SK-N-SH (cell line): ENCODE data around the gene PRR36.

Experiments used
- EP300 ChIP-seq, 2 experiments: IDR thresholded peaks; 2 replicates each; pipeline versions ENCODE4 v1.4.0 to v1.6.1; 2012; ENCODE audit warnings: borderline replicate concordance in 1 of 2, low read depth in 1 of 2, low read length in 1 of 2
- EZH2phosphoT487 ChIP-seq: fragments of 200-600 bp; sonication (generic); IDR thresholded peaks from 2 replicates; pipeline ENCODE4 v1.6.1; 2017; ENCODE audit warnings: low read depth, mixed run types, mild to moderate bottlenecking, antibody characterized with exemption, moderate library complexity, borderline replicate concordance
- GABPA ChIP-seq: IDR thresholded peaks from 2 replicates; pipeline ENCODE4 v1.4.0; 2012; ENCODE audit warnings: low read depth, mild to moderate bottlenecking
- MXI1 ChIP-seq: IDR thresholded peaks from 2 replicates; pipeline ENCODE4 v1.6.1; 2012; ENCODE audit warnings: mild to moderate bottlenecking, low read depth, low read length, improper control_type of control experiment
- POLR2AphosphoS5 ChIP-seq: IDR thresholded peaks from 2 replicates; pipeline ENCODE4 v1.6.1; 2012; ENCODE audit warnings: low read depth, low read length
- SIN3A ChIP-seq: IDR thresholded peaks from 2 replicates; pipeline ENCODE4 v1.6.1; 2012; ENCODE audit warnings: low read depth, mild to moderate bottlenecking, low read length, moderate library complexity, borderline replicate concordance
- SMC3 ChIP-seq: IDR thresholded peaks from 2 replicates; pipeline ENCODE4 v1.6.1; 2012; ENCODE audit warnings: low read depth, low read length, improper control_type of control experiment
- TAF1 ChIP-seq: IDR thresholded peaks from 2 replicates; pipeline ENCODE4 v1.6.1; 2012; ENCODE audit warnings: low read depth, mild to moderate bottlenecking, low read length, moderate library complexity, borderline replicate concordance
- YY1 ChIP-seq: IDR thresholded peaks from 2 replicates; pipeline ENCODE4 v1.4.0; 2012; ENCODE audit warnings: low read depth, mild to moderate bottlenecking
- TF ChIP-seq, protein P1 (sequence below): fragments of 200-600 bp; sonication (generic); IDR thresholded peaks from 2 replicates; pipeline ENCODE4 v1.6.1; 2017; ENCODE audit warnings: antibody characterized with exemption, mild to moderate bottlenecking, moderate library complexity
- TF ChIP-seq, protein P2 (sequence below): IDR thresholded peaks from 2 replicates; pipeline ENCODE4 v1.4.0; 2012; ENCODE audit warnings: low read depth
- TF ChIP-seq, protein P3 (sequence below): IDR thresholded peaks from 2 replicates; pipeline ENCODE4 v1.6.1; 2012; ENCODE audit warnings: mild to moderate bottlenecking, low read depth, low read length, moderate library complexity

DNA sequence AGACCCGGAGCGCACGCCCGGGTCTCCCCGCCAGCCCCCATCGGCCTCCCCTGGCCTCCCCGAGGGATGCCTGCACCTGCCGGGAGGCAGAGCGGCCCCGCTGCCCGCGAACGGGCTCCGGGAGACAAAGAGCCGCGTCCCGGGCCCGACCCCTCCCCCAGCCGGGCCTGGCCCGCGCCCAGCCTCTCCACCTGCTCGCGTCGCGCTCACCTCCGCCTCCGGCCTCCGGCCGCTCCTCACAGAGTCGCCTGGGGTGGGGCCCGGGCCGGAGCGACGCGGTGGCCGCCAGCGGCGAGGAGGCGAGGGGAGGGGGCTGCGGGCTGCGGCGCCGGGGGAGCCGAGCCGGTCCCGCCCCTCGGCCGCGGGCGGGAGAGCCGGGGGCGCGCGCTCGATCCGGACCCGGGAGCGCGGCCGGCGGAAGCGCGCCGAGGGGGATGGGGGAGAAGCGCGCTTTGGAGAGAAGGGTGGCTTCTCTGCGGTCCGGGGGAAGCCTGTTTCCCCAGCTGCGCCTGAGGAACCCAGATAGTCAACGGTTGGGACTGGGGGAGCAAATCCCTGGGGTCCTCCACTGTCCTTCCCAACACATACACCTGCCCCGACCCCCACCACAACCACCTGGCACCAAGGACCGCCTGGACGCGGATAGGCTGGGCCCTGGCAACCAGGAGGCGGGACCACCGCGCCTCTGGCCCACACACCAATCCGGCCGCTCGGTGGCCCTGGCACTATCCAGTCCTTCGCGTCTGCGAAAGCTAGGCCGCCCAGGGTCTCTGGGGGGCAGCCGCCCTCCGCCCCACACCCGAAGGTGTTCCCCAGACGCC, at the start of gene PRR36:
- TF ChIP-seq, protein P1, sequence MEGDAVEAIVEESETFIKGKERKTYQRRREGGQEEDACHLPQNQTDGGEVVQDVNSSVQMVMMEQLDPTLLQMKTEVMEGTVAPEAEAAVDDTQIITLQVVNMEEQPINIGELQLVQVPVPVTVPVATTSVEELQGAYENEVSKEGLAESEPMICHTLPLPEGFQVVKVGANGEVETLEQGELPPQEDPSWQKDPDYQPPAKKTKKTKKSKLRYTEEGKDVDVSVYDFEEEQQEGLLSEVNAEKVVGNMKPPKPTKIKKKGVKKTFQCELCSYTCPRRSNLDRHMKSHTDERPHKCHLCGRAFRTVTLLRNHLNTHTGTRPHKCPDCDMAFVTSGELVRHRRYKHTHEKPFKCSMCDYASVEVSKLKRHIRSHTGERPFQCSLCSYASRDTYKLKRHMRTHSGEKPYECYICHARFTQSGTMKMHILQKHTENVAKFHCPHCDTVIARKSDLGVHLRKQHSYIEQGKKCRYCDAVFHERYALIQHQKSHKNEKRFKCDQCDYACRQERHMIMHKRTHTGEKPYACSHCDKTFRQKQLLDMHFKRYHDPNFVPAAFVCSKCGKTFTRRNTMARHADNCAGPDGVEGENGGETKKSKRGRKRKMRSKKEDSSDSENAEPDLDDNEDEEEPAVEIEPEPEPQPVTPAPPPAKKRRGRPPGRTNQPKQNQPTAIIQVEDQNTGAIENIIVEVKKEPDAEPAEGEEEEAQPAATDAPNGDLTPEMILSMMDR, result no peak
- TF ChIP-seq SMC3 (no peak), YY1 (no peak), EZH2phosphoT487 (no peak), SIN3A (no peak), MXI1 (0 out of 2 replicates have a peak, but pooled peaks have one; percentile 48), POLR2AphosphoS5 (no peak), TAF1 (no peak), GABPA (no peak), EP300 (IDR thresholded peaks at IDR 0.05; ENCODE audit: borderline replicate concordance in 1 of 2, low read depth in 1 of 2, low read length in 1 of 2) (no peak)
- TF ChIP-seq, protein P2, sequence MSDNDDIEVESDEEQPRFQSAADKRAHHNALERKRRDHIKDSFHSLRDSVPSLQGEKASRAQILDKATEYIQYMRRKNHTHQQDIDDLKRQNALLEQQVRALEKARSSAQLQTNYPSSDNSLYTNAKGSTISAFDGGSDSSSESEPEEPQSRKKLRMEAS, result no peak
- TF ChIP-seq, protein P3, sequence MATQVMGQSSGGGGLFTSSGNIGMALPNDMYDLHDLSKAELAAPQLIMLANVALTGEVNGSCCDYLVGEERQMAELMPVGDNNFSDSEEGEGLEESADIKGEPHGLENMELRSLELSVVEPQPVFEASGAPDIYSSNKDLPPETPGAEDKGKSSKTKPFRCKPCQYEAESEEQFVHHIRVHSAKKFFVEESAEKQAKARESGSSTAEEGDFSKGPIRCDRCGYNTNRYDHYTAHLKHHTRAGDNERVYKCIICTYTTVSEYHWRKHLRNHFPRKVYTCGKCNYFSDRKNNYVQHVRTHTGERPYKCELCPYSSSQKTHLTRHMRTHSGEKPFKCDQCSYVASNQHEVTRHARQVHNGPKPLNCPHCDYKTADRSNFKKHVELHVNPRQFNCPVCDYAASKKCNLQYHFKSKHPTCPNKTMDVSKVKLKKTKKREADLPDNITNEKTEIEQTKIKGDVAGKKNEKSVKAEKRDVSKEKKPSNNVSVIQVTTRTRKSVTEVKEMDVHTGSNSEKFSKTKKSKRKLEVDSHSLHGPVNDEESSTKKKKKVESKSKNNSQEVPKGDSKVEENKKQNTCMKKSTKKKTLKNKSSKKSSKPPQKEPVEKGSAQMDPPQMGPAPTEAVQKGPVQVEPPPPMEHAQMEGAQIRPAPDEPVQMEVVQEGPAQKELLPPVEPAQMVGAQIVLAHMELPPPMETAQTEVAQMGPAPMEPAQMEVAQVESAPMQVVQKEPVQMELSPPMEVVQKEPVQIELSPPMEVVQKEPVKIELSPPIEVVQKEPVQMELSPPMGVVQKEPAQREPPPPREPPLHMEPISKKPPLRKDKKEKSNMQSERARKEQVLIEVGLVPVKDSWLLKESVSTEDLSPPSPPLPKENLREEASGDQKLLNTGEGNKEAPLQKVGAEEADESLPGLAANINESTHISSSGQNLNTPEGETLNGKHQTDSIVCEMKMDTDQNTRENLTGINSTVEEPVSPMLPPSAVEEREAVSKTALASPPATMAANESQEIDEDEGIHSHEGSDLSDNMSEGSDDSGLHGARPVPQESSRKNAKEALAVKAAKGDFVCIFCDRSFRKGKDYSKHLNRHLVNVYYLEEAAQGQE, result no peak
